T1000 (cell line): ENCODE results near the gene RAB27B.

Experiments used
- DNase-seq: peaks from one replicate; lab custom pipeline; 2025; ENCODE audit warnings: mixed read lengths; lab: John Stamatoyannopoulos, UW

Gene RAB27B

DNA sequence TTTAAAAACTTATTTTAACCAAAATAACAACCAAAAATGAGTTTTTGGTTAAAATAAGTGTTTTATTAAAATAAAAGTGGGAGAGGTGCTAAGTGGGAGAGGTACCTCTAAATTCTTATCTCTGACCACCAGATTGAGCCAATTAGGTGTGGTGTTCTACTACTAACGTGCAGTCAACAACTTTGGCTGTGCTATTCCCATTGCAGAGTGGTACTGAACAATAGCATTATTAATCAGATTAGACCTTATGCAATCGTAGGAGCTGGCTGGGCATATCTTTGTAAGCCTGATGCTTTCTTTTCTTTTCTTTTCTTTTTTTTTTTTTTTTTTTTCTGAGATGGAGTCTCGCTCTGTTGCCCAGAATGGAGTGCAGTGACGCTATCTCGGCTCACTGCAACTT is 38.9 kb downstream of the RAB27B start:
- DNase-seq = no peak

DNA sequence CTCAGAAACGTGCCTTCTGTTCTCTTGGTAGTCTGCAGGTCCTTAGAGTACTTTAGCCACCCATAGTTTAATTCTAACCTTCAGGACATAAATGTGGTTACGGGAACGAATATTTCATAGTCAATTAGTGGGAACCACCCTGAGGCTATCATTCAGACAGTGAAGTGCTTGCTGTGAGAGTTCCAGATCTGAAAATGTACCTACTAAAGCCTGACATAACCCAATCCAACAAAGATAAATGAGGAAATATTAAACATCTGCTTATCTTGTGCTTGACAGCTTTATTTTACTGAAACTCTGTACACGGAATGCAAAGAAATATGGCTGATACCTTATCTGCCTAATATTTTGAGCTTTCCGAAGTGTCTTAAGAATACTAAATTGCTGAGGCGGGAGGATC is 43.0 kb downstream of the RAB27B start:
- DNase-seq = no peak

DNA sequence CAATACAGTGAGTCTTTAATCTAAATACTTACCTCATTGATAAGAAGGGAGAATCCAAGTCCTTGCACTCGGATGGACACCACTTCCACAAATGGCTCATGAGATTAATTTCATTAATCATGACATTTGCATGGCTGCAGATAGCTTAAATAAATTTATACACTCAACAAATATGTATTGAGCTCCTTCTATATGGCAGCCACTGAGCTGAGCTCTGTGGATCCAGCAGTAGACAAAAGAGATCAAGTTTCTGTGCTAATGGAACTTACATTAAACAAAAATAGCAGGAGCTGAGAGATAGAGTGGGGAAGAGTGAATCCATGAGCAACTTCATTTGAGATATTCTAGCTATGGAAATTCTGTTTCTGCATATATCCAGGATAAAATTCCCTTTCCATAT is 44.4 kb downstream of the RAB27B start:
- no peak for DNase-seq

DNA sequence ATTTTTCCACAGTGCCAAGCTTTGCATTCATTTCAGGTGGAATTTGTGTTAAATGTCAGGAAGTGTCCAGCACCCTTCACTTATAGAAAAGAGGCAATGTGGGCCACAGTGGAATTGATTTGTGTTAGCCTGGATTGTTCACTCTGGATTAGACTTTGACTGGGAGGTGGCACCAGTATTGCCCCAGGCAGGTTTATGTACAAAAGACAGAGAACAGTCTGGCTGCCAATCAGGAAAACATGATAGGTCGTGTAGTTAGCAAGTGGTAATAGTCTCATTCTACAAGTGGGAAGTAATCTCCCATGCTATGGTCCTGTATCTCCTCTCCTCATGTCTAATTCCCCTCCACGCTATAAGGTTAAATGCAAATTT is 45.6 kb downstream of the RAB27B start:
- DNase-seq = no peak

DNA sequence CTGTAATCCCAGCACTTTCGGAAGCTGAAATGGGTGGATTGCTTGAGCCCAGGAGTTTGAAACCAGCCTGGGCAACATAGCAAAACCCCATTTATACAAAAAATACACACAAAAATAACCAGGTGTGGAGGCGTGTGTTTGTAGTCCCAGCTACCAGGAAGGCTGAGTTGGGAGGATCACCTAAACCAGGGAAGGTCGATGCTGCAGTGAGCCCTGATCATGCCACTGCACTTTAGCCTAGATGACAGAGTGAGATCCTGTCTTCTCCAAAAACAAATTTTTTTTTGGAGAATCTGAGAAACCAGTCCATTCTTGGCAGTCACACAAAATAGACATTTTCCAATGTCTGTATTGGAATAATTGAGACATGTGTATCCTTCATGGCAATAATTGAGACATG is 46.8 kb downstream of the RAB27B start:
- DNase-seq = no peak

DNA sequence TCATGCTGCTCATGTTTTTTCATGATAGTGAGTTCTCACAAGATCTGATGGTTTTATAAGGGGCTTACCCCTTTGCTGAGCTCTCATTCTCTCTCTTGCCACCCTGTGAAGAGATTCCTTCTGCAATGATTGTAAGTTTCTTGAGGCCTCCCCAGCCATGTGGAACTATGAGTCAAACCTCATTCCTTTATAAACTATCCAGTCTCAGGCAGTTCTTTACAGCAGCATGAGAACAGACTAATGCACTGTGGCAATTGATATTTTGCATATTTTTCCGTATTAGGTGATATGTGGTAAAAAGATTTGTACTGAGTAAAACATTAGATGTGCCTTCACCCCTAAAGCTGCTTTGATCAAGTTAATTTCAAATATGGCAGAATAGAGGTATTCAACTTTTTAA is 48.8 kb downstream of the RAB27B start:
- no peak for DNase-seq

DNA sequence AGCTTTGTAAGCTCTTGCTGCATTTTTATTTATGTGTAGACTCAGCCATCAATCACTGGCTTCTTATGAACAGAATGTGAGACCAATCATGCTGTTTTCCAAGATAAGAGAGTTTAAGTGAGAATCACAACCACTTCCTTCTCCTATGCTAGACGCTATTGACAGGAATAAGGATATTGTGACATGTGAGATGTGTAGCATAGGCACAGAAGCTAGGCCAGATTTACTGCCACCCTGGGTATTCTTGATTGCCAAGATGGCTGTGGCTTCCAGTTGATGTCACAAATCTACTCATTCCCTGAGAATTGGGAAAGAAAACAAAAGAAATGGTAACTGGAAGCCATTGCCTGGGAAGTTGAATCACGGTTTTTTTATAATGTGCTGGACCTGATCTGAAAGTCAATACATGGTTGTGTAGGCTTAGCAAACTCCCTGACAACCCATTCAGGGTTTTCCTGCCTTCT is 49.9 kb downstream of the RAB27B start:
- no peak for DNase-seq

DNA sequence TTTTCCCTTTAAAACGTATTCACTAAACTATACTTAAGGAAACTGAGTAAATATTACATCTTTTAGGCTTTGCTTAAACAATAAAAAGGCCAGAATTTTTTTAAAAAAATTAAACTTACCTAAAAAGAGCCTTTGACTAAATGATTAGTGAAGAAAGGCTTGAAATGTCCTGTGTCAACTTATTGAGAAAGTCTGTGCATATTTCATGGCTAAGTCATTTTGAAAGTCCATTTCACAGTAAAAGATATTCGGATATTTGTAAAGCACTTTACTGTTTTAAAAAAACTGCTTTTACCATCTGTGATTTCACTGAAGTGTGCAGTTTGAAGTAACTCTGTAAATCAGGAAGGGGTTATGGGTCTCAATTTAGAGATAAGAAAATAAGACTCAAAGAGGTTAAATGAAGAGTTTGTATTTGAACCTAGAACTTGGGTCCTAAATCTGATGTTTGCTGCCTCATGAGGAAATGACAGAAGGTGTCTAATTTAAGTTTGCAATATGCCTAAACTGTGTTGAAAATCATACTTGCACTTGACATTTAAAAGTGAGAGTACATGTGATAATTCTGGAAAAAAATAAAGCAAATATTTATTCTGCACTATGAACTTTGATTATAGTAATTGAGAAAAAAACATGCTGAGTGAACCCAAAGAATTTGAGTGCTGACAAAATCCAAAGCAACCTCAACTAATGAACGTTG is 50.5 kb downstream of the RAB27B start:
- no peak for DNase-seq

DNA sequence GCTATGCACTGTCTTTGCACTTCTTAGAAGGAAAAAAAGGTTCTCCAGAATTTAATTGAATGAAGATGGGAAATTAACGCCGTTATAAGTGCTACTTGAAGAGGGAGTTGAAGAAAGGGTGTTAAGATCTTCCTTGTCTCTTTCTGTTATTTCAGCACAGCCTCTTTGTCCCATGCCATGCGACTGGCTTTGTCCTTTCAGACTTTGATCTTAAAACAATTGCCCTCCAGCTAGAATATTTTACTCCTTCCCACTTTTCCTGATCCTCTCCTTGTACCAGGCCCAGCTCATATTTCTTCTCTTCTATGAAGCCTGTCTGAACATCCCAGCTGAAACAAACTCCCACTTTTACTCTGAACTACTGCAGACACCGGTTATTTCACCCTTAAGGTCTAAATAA is 51.4 kb downstream of the RAB27B start:
- no peak for DNase-seq

DNA sequence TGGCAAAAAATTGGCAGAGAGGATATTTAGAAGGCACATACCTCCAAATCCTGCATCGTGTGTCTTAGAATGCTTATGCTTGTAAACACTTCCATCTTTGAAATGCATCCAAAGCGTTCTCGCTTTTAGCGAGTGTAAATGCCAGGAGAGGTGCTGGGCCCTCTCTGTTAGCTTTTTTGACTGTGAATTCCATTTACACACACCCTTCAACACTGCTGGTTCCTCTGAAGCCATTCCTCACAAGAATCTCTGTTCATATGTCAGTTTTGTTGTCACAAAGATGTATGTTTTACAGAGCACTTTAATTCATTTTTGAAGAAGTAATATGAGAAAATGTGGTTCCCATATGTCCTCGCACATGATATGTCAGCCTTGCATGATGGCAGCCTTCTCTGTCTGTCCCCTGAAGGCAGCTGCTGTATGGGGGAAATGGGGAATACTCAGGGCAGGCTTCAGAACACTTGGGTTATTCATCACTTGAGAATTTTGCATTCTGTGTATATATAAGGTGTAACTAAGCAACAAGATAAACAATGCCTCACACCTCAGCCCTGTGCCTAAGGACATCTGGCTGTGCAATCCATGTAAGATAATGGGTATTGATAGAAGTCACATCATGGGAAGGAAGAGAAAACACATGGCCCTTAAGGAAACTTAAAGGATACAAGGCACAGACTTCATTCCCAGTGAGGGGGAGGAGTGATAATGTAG is 52.3 kb downstream of the RAB27B start:
- peak; percentile 6 for DNase-seq

DNA sequence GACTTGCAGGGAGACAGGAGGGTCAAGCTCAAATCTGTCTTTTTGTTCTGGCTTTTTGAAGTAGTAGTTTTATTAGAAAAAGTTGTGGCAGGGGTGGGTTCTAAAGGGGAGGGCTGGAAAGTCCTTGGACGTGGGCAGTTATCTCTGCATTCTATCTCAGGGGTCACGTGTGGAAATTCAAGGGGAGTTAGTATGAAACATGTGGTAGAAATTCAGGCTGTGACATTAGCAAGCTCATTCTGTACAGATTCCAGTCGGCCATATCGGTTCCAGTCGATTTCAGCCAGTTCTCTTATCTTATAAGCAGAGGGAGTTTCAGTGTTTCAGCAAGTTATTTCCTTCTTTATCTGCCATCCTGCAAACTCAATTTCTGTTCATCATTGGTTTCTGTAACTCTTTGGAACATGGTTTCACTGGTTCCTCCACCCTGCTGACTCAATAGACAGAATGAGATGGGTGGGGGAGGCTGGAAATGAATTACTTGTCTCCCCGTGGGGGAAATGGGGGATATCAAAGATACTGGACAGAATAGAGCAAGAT is 53.0 kb downstream of the RAB27B start:
- no peak for DNase-seq

DNA sequence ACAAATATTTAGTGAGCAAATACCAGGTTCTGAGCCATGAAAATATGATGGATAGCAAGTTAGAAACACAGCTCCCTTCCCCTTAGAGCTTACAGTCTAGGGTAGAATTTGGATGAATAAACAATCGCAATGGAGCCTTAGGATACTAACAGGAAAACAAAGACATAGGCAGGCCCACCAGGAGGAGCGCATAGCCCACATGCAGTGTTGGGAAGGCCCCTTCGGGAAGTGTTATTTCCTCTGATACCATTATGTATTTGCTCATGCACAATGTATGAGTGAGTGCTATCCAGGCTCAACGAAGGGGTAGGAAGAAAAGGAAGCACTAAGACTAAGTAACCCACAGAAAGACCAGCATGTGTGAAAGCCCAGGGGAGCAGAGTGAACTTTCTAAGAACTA is 54.0 kb downstream of the RAB27B start:
- DNase-seq = no peak

DNA sequence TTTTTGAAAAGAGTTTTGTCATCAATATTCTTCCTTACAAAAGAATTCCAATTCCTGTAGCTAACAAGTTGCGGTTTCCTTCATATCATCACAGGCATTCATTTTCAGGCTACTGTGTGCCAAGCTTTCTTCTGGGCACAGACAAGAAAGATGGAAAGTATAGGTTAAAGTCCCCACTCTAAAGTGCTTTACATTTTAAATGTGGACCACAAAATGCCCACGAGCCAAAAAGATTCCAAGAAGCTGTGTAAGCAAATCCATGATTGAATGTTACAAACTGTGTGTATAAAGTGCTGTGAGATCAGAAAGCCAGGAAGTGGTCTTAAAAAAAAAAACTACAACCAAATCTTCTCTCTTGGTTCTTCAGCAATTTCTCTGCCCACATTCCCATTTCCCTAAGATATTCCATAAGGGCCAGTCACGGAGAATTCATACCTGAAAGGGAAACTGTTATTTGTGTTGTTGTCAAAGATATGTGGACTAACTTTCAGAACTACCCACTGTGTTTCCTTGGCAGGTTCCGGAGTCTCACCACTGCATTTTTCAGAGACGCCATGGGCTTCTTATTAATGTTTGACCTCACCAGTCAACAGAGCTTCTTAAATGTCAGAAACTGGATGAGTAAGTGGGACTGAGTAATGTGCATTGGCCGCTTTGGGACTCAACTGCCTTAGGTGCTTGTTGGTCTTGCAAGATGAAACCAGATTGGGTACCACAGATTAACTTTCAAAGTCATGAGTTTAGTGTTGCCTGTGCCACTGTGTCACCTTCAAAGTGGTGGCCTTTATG is 55.7 kb downstream of the RAB27B start:
- no peak for DNase-seq

DNA sequence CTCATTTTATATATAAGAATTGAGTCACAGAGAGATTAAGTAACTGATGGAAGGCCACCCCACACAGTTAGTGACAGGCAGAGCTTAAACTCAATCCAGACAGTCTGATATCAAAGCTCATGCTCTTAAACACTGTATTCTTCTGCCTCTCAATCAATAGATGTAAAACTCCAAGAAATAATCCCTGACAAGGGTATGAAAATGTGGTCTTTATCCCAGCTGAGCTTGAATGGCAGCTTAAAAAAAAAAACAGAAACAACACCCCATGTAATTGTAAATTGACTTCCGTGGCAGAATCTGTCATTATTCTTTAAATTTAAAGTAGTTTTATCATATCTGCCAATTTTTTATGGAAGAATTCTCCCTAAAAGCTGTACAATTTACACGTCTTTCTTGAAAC is 60.1 kb downstream of the RAB27B start:
- no peak for DNase-seq

DNA sequence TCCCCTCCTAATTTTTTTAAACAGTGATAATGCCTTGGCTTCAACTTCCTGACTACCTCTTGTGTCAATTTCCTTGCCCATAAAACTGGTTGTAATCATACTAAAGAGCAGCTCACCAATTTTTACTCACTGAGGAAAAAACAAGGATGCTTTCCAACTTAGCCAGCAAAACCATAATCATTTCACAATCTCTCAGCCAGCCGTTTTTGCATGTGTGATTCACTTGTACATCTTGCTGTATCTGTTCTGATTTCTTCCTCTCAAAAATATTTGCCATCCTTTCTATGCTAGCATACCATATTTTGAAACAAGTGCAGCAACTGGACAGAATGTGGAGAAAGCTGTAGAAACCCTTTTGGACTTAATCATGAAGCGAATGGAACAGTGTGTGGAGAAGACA is 60.7 kb downstream of the RAB27B start:
- DNase-seq = no peak

DNA sequence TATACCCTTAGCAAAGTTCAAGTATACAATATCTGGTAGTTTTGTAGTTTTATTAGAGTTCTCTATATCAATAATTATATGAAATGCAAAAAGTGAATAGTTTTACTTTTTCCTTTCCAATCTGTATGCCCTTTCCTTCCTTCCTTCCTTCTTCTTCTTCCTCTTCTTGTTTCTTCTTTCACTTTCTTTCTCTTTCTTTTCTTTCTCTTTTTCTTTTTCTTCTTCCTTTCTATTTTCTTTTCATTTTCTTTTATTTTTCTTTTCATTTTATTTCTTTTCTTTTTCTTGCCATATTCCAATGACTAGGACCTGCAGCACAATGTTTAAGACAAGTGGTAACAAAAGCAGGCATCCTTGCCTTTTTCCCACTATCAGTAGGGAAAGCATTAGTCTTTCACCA is 71.2 kb downstream of the RAB27B start:
- DNase-seq = no peak

DNA sequence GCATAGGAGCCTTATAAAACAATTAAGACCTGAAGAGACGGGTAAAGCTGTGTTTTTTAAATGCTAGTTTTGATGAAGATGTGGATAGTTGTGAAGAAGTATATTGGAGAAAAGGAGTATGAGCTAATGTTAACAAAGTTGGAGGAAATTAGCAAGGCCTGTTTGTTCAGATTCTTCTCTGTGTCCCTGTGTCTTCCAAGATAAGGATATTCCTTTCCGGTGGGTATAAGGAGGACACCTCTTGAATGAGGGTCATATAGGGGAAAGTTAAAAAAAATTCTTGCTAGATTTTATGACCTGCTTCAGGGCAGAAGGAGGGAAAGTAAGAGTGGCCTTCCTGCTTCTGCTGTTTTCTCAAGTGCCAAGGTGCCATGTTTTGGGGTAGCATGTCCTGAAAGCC is 72.0 kb downstream of the RAB27B start:
- no peak for DNase-seq

DNA sequence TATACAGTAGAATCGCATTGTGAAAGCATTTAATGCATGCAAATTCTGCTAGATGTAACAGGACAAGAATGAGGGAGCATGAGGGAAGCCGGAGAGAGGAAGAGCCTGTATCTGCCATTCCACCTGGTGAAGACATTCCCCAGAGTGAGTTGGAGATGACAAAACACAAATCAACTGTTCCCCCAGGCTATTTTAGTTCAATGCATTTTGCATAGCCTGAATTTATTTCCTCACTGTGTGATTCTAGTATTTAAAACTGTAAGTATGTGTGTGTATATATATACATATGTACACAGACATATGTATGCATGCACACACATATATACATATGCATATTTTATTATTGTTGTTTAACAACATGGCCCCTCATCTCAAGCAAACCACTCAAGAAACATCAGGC is 76.3 kb downstream of the RAB27B start:
- no peak for DNase-seq

DNA sequence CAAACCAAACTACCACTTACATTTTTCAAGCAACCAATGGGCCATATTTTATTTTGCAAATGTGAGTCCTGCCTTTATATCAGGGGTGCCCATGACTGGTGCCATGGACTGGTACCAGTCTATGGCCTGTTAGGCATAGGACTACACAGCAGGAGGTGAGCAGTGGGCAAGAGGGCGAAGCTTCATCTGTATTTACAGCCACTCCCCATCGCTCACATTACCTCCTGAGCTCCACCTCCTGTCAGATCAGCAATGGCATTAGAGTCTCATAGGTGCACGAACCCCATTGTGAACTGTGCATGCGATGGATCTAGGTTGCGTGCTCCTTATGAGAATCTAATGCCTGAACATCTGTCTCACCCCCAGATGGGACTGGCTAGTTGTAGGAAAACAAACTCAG is 77.4 kb downstream of the RAB27B start:
- DNase-seq = no peak

DNA sequence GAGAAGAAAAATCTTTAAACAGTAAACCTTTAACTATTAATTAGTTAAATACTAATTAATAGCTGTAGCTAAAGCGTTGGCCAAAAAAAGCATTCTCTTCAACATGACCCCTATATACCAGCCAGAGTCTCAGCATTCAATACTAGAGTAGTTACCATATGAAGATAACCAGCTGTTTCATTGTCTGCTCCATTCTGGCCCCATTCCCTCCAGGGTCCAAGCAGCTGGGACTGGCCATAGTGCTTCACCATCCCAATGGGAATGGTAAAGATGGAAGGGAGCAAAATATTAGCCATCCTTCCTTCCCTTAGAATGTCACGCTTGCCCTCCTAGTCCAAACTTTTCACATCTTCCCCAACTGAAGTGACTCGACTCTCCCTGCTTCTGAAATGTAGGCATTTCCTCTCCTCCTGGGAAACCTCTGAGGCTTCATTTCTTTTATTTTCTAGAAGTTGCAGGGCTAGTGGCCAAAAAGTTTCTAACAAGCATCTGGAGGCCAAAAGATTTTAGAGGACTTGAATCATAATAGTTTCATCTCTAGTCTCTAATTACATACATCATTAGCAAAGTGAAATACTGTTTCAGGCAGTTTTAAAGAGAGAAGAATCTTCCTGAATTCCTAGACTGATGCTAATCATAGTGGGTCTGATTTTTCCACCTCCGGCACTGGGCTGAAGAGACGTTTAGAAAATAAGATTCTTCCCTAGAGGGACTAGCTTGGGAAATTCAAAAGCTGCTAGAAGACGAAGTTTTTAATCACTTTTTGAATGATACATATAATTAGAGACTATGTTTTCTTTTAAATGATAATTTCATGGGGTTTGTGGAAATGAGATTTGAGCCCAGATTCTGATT is 78.3 kb downstream of the RAB27B start:
- DNase-seq = no peak

DNA sequence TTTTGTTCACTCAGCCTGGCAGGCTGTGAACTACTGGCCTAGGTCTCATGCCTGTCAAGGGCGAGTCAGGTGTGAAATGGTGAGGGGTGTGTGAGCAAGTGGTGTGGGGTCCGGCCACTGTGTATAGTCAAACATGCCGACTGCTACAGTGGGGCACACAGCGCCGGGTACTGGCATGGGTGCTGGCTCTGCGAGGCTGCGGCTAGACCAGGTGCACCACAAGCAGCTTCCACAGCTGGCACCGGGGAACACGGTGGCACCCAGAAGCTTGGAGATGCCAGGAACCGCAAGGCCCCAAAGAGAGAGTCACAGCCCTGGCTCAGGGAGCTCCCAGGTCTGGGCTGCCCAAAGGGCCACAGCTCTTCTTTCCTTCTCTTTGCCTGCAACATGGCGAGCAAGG is 81.3 kb downstream of the RAB27B start:
- DNase-seq = no peak
